ENCODE measurements around the gene MRPL30. TPM values are rescaled to one million over a fixed set of nuclear protein-coding genes. Genes with fewer than 3 reads are reported as not detected.

The MRPL30 gene
- total RNA-seq, 1 experiment from 2014 or later = 25.6 TPM

DNA sequence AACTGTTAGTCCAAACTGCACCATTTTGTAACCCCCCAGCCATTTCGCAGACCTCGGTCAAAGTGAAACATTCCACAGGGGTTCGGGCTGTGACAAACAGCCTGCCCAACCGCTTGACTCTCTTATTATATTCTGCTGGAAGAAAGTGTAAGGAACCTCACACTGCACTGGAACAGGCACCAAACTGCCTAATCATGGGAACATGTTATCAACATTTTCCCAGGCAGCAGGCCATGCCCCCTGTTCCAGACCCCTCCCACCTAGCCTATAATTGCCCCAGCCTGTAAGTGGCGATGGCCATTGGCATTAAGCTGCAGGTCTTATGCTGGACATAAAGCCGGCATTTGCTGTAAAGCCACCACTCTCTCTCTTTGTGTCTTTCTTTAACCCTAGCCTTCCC lies 57.6 kb downstream of the MRPL30 start:
- H3K36me3 ChIP-seq (ENCODE audit: control insufficient read depth, insufficient read depth, low read length) = no peaks in the 10 kb centered on the region
- H3K27me3 ChIP-seq (ENCODE audit: control insufficient read depth, insufficient read depth, low read length) = no peaks in the 10 kb centered on the region; the same call in 1 of the 2 replicates
- intact Hi-C loops (cut with micrococcal nuclease; ENCODE audit: unreplicated experiment) (no loop called here), in situ Hi-C loops (cut with HindIII; ENCODE audit: low pct_unique_long_range_greater_than_20kb, low sequenced_read_pairs) (no loop called here)
- ATAC-seq = no peak
- no peak for DNase-seq (ENCODE audit: low read depth, low spot score)
- no peak overlapping the region for H3K27ac ChIP-seq (ENCODE audit: low read length)
- H3K9me3 ChIP-seq (ENCODE audit: control insufficient read depth, insufficient read depth, low read depth, low read length) = no peaks in the 10 kb centered on the region
- no TSS peak for BruUV-seq (replicated peaks)
- no peaks in the 10 kb centered on the region for H3K4me1 ChIP-seq (ENCODE audit: control insufficient read depth, insufficient read depth, low read length)
- POLR2A ChIA-PET = no interaction called here
- TF ChIP-seq TCF7L2 (IDR thresholded peaks at IDR 0.05; ENCODE audit: low read depth, low read length) (no peak), POLR2AphosphoS5 (IDR thresholded peaks at IDR 0.05; ENCODE audit: low read depth, low read length) (no peak), SIN3A (IDR thresholded peaks at IDR 0.05; ENCODE audit: borderline replicate concordance, insufficient read depth, low read depth, low read length) (no peak)
- TF ChIP-seq, protein P1, sequence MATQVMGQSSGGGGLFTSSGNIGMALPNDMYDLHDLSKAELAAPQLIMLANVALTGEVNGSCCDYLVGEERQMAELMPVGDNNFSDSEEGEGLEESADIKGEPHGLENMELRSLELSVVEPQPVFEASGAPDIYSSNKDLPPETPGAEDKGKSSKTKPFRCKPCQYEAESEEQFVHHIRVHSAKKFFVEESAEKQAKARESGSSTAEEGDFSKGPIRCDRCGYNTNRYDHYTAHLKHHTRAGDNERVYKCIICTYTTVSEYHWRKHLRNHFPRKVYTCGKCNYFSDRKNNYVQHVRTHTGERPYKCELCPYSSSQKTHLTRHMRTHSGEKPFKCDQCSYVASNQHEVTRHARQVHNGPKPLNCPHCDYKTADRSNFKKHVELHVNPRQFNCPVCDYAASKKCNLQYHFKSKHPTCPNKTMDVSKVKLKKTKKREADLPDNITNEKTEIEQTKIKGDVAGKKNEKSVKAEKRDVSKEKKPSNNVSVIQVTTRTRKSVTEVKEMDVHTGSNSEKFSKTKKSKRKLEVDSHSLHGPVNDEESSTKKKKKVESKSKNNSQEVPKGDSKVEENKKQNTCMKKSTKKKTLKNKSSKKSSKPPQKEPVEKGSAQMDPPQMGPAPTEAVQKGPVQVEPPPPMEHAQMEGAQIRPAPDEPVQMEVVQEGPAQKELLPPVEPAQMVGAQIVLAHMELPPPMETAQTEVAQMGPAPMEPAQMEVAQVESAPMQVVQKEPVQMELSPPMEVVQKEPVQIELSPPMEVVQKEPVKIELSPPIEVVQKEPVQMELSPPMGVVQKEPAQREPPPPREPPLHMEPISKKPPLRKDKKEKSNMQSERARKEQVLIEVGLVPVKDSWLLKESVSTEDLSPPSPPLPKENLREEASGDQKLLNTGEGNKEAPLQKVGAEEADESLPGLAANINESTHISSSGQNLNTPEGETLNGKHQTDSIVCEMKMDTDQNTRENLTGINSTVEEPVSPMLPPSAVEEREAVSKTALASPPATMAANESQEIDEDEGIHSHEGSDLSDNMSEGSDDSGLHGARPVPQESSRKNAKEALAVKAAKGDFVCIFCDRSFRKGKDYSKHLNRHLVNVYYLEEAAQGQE (IDR thresholded peaks at IDR 0.05; ENCODE audit: insufficient read depth in 1 of 2, low read depth in 2 of 2, low read length in 1 of 2) = no peak
- TF ChIP-seq, protein P2, sequence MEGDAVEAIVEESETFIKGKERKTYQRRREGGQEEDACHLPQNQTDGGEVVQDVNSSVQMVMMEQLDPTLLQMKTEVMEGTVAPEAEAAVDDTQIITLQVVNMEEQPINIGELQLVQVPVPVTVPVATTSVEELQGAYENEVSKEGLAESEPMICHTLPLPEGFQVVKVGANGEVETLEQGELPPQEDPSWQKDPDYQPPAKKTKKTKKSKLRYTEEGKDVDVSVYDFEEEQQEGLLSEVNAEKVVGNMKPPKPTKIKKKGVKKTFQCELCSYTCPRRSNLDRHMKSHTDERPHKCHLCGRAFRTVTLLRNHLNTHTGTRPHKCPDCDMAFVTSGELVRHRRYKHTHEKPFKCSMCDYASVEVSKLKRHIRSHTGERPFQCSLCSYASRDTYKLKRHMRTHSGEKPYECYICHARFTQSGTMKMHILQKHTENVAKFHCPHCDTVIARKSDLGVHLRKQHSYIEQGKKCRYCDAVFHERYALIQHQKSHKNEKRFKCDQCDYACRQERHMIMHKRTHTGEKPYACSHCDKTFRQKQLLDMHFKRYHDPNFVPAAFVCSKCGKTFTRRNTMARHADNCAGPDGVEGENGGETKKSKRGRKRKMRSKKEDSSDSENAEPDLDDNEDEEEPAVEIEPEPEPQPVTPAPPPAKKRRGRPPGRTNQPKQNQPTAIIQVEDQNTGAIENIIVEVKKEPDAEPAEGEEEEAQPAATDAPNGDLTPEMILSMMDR (IDR thresholded peaks at IDR 0.05) = no peak
- CTCF ChIA-PET = interaction anchor here (0.6 kb wide), 1 partner anchor 56 kb away, joined by 5 read pairs; no protein-coding TSS in a partner anchor
- no peak overlapping the region for H3K4me3 ChIP-seq (ENCODE audit: low read depth in 2 of 2, low read length in 2 of 2)

GRCh38 chr2:99240431-99240830 lies 59.4 kb downstream of the MRPL30 start:
- BruUV-seq (replicated peaks) = no TSS peak
- intact Hi-C loops (cut with micrococcal nuclease; ENCODE audit: unreplicated experiment) = no loop called here
- DNase-seq (ENCODE audit: low read depth, low spot score) = no peak

More at GRCh38 chr2:99240431-99240830, 59.4 kb downstream of the MRPL30 start:
- Histone ChIP-seq H3K36me3 (ENCODE audit: control insufficient read depth, insufficient read depth, low read length) (no peaks in the 10 kb centered on the region), H3K27me3 (ENCODE audit: control insufficient read depth, insufficient read depth, low read length) (no peaks in the 10 kb centered on the region; the same call in 1 of the 2 replicates), H3K9me3 (ENCODE audit: control insufficient read depth, insufficient read depth, low read depth, low read length) (no peaks in the 10 kb centered on the region), H3K27ac (ENCODE audit: low read length) (no peak overlapping the region), H3K4me3 (ENCODE audit: low read depth in 2 of 2, low read length in 2 of 2) (no peak overlapping the region), H3K4me1 (ENCODE audit: control insufficient read depth, insufficient read depth, low read length) (no peaks in the 10 kb centered on the region)
- CTCF ChIA-PET = no interaction called here
- in situ Hi-C loops (cut with HindIII; ENCODE audit: low pct_unique_long_range_greater_than_20kb, low sequenced_read_pairs) = no loop called here
- ATAC-seq = no peak
- TF ChIP-seq POLR2AphosphoS5 (IDR thresholded peaks at IDR 0.05; ENCODE audit: low read depth, low read length) (no peak), SIN3A (IDR thresholded peaks at IDR 0.05; ENCODE audit: borderline replicate concordance, insufficient read depth, low read depth, low read length) (no peak), TCF7L2 (IDR thresholded peaks at IDR 0.05; ENCODE audit: low read depth, low read length) (no peak)
- TF ChIP-seq, protein P1 (IDR thresholded peaks at IDR 0.05; ENCODE audit: insufficient read depth in 1 of 2, low read depth in 2 of 2, low read length in 1 of 2) = no peak
- TF ChIP-seq, protein P2 (IDR thresholded peaks at IDR 0.05) = no peak
- POLR2A ChIA-PET = no interaction called here
